Breast epithelium (tissue), 3 donors: ENCODE results near the gene LENG9.

Experiments
- CTCF ChIP-seq, 3 donors: fragments of 450-650 bp; IDR thresholded peaks; one replicate each; pipeline ENCODE4 v1.5.1; 2016 to 2017; ENCODE audit warnings: antibody characterized with exemption in 3 of 3, mild to moderate bottlenecking in 3 of 3, moderate library complexity in 3 of 3
- POLR2AphosphoS5 ChIP-seq, 3 donors: sonication (generic); formaldehyde crosslinking; IDR thresholded peaks; one replicate each; pipeline ENCODE4 v1.6.1; 2017; ENCODE audit warnings: antibody characterized with exemption in 3 of 3

GRCh38 chr19:54420068-54420382 is 43.6 kb downstream of the LENG9 start:
- TF ChIP-seq CTCF (IDR thresholded peaks at IDR 0.05): no peak
- no peak for TF ChIP-seq POLR2AphosphoS5 (IDR thresholded peaks at IDR 0.05)
